Measurements from ENCODE around the gene SATB1.

Gene SATB1

DNA sequence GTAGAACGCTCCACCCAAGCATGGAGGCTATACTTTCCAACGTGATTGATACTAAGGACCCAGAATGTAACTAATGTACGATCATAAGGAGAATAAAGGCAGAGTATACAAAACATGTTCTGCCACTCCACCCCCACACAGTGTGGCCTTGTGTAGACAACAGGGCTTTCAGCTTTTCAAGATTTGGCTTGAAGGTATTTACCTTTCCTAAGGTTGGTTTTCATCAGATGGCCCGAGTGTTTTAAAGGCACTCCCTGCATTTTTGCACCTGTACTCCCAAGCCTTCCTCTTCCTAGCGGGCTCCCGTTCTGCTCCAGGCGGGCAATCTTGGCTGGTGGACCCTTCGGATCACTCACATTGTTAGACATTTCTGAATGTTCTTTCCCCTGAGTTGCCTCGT is 4.6 kb downstream of the SATB1 start:
- peaks cover 0 to 2% of the 10 kb centered on the region in 2 donors for H3K36me3 ChIP-seq (ENCODE audit: control insufficient read depth in 1 of 2, insufficient read depth in 2 of 2, low read length in 2 of 2)
- H3K4me3 ChIP-seq (ENCODE audit: low read depth in 1 of 2, low read length in 2 of 2): no peak overlapping the region
- H3K4me1 ChIP-seq (ENCODE audit: control insufficient read depth in 1 of 2, insufficient read depth in 2 of 2, low read length in 2 of 2): peaks cover 11 to 22% of the 10 kb centered on the region in 2 donors
- no peak overlapping the region for H3K27ac ChIP-seq (ENCODE audit: low read depth, low read length)
- no peak overlapping the region for H3K9ac ChIP-seq (ENCODE audit: low read depth in 1 of 2, low read length in 2 of 2)
- H3K27me3 ChIP-seq (ENCODE audit: control insufficient read depth in 1 of 2, insufficient read depth in 2 of 2, low read length in 2 of 2): no peaks in the 10 kb centered on the region
- no peaks in the 10 kb centered on the region for H3K9me3 ChIP-seq (ENCODE audit: control insufficient read depth in 1 of 2, low read length in 2 of 2)

- Histone ChIP-seq H3K9me3 (ENCODE audit: control insufficient read depth in 1 of 2, low read length in 2 of 2) (no peaks in the 10 kb centered on the region), H3K27ac (ENCODE audit: low read depth, low read length) (no peak overlapping the region), H3K4me1 (ENCODE audit: control insufficient read depth in 1 of 2, insufficient read depth in 2 of 2, low read length in 2 of 2) (peaks cover 11 to 22% of the 10 kb centered on the region in 2 donors), H3K27me3 (ENCODE audit: control insufficient read depth in 1 of 2, insufficient read depth in 2 of 2, low read length in 2 of 2) (no peaks in the 10 kb centered on the region), H3K4me3 (ENCODE audit: low read depth in 1 of 2, low read length in 2 of 2) (no peak overlapping the region), H3K9ac (ENCODE audit: low read depth in 1 of 2, low read length in 2 of 2) (no peak overlapping the region), H3K36me3 (ENCODE audit: control insufficient read depth in 1 of 2, insufficient read depth in 2 of 2, low read length in 2 of 2) (peaks cover 0 to 13% of the 10 kb centered on the region in 2 donors)
Observed at GRCh38 chr3:18419232-18419631, 5.9 kb downstream of the SATB1 start.

- H3K4me3 ChIP-seq (ENCODE audit: low read depth in 1 of 2, low read length in 2 of 2): no peak overlapping the region
- no peak overlapping the region for H3K27ac ChIP-seq (ENCODE audit: low read depth, low read length)
- no peak overlapping the region for H3K9ac ChIP-seq (ENCODE audit: low read depth in 1 of 2, low read length in 2 of 2)
- H3K9me3 ChIP-seq (ENCODE audit: control insufficient read depth in 1 of 2, low read length in 2 of 2): no peaks in the 10 kb centered on the region
- H3K27me3 ChIP-seq (ENCODE audit: control insufficient read depth in 1 of 2, insufficient read depth in 2 of 2, low read length in 2 of 2): no peaks in the 10 kb centered on the region
- H3K36me3 ChIP-seq (ENCODE audit: control insufficient read depth in 1 of 2, insufficient read depth in 2 of 2, low read length in 2 of 2): peaks cover 0 to 13% of the 10 kb centered on the region in 2 donors
- peaks cover 8 to 22% of the 10 kb centered on the region in 2 donors for H3K4me1 ChIP-seq (ENCODE audit: control insufficient read depth in 1 of 2, insufficient read depth in 2 of 2, low read length in 2 of 2)
Observed at GRCh38 chr3:18417904-18418572, 7.1 kb downstream of the SATB1 start.

GRCh38 chr3:18416332-18416731 is 8.8 kb downstream of the SATB1 start:
- Histone ChIP-seq H3K4me3 (ENCODE audit: low read depth in 1 of 2, low read length in 2 of 2) (no peak overlapping the region), H3K27ac (ENCODE audit: low read depth, low read length) (no peak overlapping the region), H3K36me3 (ENCODE audit: control insufficient read depth in 1 of 2, insufficient read depth in 2 of 2, low read length in 2 of 2) (peaks cover 0 to 13% of the 10 kb centered on the region in 2 donors), H3K4me1 (ENCODE audit: control insufficient read depth in 1 of 2, insufficient read depth in 2 of 2, low read length in 2 of 2) (peaks cover 6 to 16% of the 10 kb centered on the region in 2 donors), H3K9me3 (ENCODE audit: control insufficient read depth in 1 of 2, low read length in 2 of 2) (no peaks in the 10 kb centered on the region), H3K9ac (ENCODE audit: low read depth in 1 of 2, low read length in 2 of 2) (no peak overlapping the region), H3K27me3 (ENCODE audit: control insufficient read depth in 1 of 2, insufficient read depth in 2 of 2, low read length in 2 of 2) (no peaks in the 10 kb centered on the region)

GRCh38 chr3:18415839-18416238 is 9.3 kb downstream of the SATB1 start:
- Histone ChIP-seq H3K36me3 (ENCODE audit: control insufficient read depth in 1 of 2, insufficient read depth in 2 of 2, low read length in 2 of 2) (peaks cover 0 to 13% of the 10 kb centered on the region in 2 donors), H3K4me1 (ENCODE audit: control insufficient read depth in 1 of 2, insufficient read depth in 2 of 2, low read length in 2 of 2) (peaks cover 6 to 16% of the 10 kb centered on the region in 2 donors), H3K27me3 (ENCODE audit: control insufficient read depth in 1 of 2, insufficient read depth in 2 of 2, low read length in 2 of 2) (no peaks in the 10 kb centered on the region), H3K9me3 (ENCODE audit: control insufficient read depth in 1 of 2, low read length in 2 of 2) (no peaks in the 10 kb centered on the region), H3K9ac (ENCODE audit: low read depth in 1 of 2, low read length in 2 of 2) (no peak overlapping the region), H3K4me3 (ENCODE audit: low read depth in 1 of 2, low read length in 2 of 2) (no peak overlapping the region), H3K27ac (ENCODE audit: low read depth, low read length) (no peak overlapping the region)

- Histone ChIP-seq H3K4me1 (ENCODE audit: control insufficient read depth in 1 of 2, insufficient read depth in 2 of 2, low read length in 2 of 2) (peaks cover 6 to 16% of the 10 kb centered on the region in 2 donors), H3K27me3 (ENCODE audit: control insufficient read depth in 1 of 2, insufficient read depth in 2 of 2, low read length in 2 of 2) (no peaks in the 10 kb centered on the region), H3K4me3 (ENCODE audit: low read depth in 1 of 2, low read length in 2 of 2) (no peak overlapping the region), H3K27ac (ENCODE audit: low read depth, low read length) (no peak overlapping the region), H3K9me3 (ENCODE audit: control insufficient read depth in 1 of 2, low read length in 2 of 2) (no peaks in the 10 kb centered on the region), H3K36me3 (ENCODE audit: control insufficient read depth in 1 of 2, insufficient read depth in 2 of 2, low read length in 2 of 2) (peaks cover 0 to 13% of the 10 kb centered on the region in 2 donors), H3K9ac (ENCODE audit: low read depth in 1 of 2, low read length in 2 of 2) (no peak overlapping the region)
Observed at GRCh38 chr3:18415167-18415566, 10.0 kb downstream of the SATB1 start.

GRCh38 chr3:18412684-18413083 is 12.5 kb downstream of the SATB1 start:
- Histone ChIP-seq H3K27ac (ENCODE audit: low read depth, low read length) (no peak overlapping the region), H3K36me3 (ENCODE audit: control insufficient read depth in 1 of 2, insufficient read depth in 2 of 2, low read length in 2 of 2) (peaks cover 0 to 13% of the 10 kb centered on the region in 2 donors), H3K4me3 (ENCODE audit: low read depth in 1 of 2, low read length in 2 of 2) (no peak overlapping the region), H3K9me3 (ENCODE audit: control insufficient read depth in 1 of 2, low read length in 2 of 2) (no peaks in the 10 kb centered on the region), H3K9ac (ENCODE audit: low read depth in 1 of 2, low read length in 2 of 2) (no peak overlapping the region), H3K27me3 (ENCODE audit: control insufficient read depth in 1 of 2, insufficient read depth in 2 of 2, low read length in 2 of 2) (no peaks in the 10 kb centered on the region), H3K4me1 (ENCODE audit: control insufficient read depth in 1 of 2, insufficient read depth in 2 of 2, low read length in 2 of 2) (peaks cover 6 to 13% of the 10 kb centered on the region in 2 donors)

DNA sequence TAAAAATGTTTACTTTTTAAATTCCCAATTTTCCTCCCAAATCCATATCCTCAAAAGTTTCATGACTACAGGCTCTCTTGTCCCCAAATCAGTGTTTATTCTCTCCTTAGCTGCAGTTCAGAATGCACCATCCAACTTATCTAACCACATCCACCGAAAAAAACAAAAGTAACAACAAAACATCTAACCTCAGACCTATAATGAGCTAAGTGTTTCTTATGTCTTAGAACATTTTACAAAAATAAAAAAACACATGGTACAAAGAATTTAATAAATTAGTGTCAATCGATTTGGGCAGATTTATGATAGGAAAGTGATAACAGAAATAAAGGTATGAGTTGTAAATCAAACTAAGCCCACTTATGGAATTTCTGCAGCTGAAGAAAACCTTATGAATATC is 13.6 kb downstream of the SATB1 start:
- Histone ChIP-seq H3K4me3 (ENCODE audit: low read depth in 1 of 2, low read length in 2 of 2) (no peak overlapping the region), H3K9ac (ENCODE audit: low read depth in 1 of 2, low read length in 2 of 2) (no peak overlapping the region), H3K27ac (ENCODE audit: low read depth, low read length) (no peak overlapping the region), H3K9me3 (ENCODE audit: control insufficient read depth in 1 of 2, low read length in 2 of 2) (no peaks in the 10 kb centered on the region), H3K4me1 (ENCODE audit: control insufficient read depth in 1 of 2, insufficient read depth in 2 of 2, low read length in 2 of 2) (peaks cover 2 to 4% of the 10 kb centered on the region in 2 donors), H3K27me3 (ENCODE audit: control insufficient read depth in 1 of 2, insufficient read depth in 2 of 2, low read length in 2 of 2) (no peaks in the 10 kb centered on the region), H3K36me3 (ENCODE audit: control insufficient read depth in 1 of 2, insufficient read depth in 2 of 2, low read length in 2 of 2) (peaks cover 0 to 13% of the 10 kb centered on the region in 2 donors)

- H3K4me1 ChIP-seq (ENCODE audit: control insufficient read depth in 1 of 2, insufficient read depth in 2 of 2, low read length in 2 of 2): no peaks in the 10 kb centered on the region
- H3K4me3 ChIP-seq (ENCODE audit: low read depth in 1 of 2, low read length in 2 of 2): no peak overlapping the region
- no peaks in the 10 kb centered on the region for H3K9me3 ChIP-seq (ENCODE audit: control insufficient read depth in 1 of 2, low read length in 2 of 2)
- H3K36me3 ChIP-seq (ENCODE audit: control insufficient read depth in 1 of 2, insufficient read depth in 2 of 2, low read length in 2 of 2): peaks cover 0 to 8% of the 10 kb centered on the region in 2 donors
- H3K27me3 ChIP-seq (ENCODE audit: control insufficient read depth in 1 of 2, insufficient read depth in 2 of 2, low read length in 2 of 2): no peaks in the 10 kb centered on the region
- H3K27ac ChIP-seq (ENCODE audit: low read depth, low read length): no peak overlapping the region
- H3K9ac ChIP-seq (ENCODE audit: low read depth in 1 of 2, low read length in 2 of 2): no peak overlapping the region
Observed at GRCh38 chr3:18410205-18410604, 14.9 kb downstream of the SATB1 start.

DNA sequence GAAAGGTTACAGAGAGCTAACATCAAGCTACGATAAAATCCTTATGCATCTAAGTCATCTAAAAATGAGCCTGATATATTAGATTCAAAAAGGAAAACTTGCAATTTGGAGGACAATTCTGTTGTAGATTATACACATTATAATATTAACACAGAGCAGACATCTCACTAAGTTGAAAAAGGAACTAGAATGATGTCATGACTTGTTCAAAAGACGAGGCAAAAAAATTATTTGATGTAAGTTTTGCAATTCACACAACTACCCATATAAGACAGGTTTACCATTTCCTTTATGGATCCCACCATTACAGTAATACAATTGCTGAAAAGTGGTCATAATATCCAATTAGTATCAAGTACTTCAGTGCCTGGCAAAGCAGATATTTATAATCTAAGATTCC is 15.9 kb downstream of the SATB1 start:
- Histone ChIP-seq H3K4me1 (ENCODE audit: control insufficient read depth in 1 of 2, insufficient read depth in 2 of 2, low read length in 2 of 2) (no peaks in the 10 kb centered on the region), H3K9me3 (ENCODE audit: control insufficient read depth in 1 of 2, low read length in 2 of 2) (no peaks in the 10 kb centered on the region), H3K9ac (ENCODE audit: low read depth in 1 of 2, low read length in 2 of 2) (no peak overlapping the region), H3K27me3 (ENCODE audit: control insufficient read depth in 1 of 2, insufficient read depth in 2 of 2, low read length in 2 of 2) (no peaks in the 10 kb centered on the region), H3K4me3 (ENCODE audit: low read depth in 1 of 2, low read length in 2 of 2) (no peak overlapping the region), H3K27ac (ENCODE audit: low read depth, low read length) (no peak overlapping the region), H3K36me3 (ENCODE audit: control insufficient read depth in 1 of 2, insufficient read depth in 2 of 2, low read length in 2 of 2) (no peaks in the 10 kb centered on the region)
